ENCODE data around the gene MYLK3.
A peak's percentile ranks its signal among the peaks of the same experiment; 100 is the strongest.
"Not testable (repeated sequence)": the region's sequence is repeated elsewhere in the genome, so short reads cannot be mapped to it uniquely, and the experiment has no call there.

The MYLK3 gene

DNA sequence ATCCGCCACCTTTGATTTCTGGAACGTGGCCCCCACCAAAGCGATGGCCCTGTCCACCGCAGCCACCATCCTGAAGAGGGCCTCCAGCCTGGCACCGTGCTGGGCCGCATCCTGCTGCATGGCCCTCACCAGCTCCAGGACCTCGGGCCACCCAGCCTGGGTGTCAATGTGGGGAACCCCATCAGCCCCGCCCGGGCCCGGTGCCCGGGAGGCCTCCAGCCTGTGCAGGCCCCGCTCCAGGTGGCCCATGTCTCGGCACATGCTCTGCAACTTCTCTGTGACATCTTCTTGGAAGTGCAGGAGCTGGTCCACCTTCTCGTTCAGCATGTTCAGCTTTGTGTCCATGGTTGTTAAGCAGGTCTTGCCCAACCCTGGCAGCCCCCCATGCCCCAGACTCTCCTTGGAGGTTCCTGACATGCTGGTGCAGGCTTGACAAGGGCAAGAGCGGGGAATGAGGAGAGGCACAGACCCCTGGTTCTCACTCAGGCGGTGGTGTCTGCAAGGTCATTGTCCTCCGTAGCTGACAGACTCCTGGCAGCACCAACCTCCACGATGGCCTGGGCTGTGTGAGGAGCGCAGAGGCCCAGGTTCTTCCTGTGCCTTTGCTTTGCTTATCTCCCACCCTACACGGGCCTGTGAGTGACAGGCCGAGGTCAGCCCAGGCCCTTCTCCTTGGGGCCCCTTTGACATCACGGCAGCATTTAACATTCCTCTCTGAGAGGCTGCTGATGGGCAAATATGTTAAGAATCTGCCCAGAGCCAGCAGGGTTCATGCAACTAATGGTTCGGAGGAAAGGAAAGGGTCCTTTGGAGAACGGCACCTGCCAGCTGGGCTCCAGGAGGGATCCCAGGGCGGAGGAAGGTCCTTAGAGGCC is at the start of gene MYLK3:
Gene MYLK3 (minus strand): TSS at position 568 of the 875 bp plus-strand sequence. CDS start 151 bp downstream, at position 417.
- no peak for DNase-seq (ENCODE audit: low read depth in 2 of 2)

DNA sequence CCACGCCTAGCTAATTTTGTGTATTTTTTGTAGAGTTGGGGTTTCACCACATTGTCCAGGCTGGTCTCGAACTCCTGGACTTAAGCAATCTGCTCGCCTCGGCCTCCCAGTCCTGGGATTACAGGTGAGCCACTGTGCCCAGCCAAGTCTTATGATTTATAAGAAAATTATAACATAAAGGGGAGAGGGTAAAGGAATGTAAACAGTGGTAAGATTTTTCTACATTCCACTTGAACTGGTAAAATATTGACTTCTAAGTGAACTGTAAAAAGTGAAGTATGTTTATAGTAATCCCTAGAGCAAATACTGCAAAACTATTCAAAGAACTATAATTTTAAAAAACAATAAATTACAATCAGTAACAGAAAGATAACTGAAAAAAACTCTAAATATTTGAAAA is 49.4 kb upstream of the MYLK3 start:
- no peak for DNase-seq (ENCODE audit: low read depth in 2 of 2)

DNA sequence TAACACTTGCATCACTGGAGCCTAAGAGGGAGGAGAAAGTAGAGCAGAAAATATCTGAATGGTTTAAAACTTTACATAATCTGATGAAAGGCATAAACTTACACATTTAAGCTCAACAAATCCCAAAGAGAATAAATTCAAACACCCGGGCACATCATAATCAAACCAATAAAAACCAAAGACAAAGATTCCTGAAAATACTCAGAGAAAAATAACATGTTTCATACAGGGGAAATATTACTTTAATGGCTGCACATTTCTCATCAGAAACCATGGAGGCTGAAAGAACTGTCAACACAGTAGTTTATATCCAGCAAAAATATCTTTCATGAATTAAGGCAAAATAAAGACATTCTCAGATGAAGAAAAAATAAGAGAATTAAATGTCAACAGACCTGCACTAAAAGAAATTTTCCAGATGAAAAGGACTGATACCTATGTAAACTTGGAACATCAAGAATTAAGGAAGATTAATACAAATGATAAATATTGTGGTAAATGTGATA is 48.7 kb upstream of the MYLK3 start:
- no peak for DNase-seq (ENCODE audit: low read depth in 2 of 2)

DNA sequence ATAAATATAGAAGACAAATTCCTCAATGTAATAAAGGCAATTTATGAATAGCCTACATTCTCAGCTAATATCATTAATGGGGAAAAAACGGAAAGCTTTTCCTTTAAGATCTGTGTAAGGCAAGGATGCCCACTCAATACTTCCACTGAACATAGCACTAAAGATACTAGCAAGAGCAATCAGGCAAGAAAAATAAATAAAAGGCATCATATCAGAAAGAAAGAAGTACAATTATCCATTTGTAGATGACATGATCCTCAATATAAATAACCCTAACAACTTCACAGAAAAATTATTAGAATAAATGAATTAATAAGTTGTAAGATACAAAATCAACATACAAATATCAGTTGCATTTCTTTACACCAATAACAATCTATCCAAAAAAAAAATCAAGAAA is 45.7 kb upstream of the MYLK3 start:
- DNase-seq (ENCODE audit: low read depth in 2 of 2): no peak

DNA sequence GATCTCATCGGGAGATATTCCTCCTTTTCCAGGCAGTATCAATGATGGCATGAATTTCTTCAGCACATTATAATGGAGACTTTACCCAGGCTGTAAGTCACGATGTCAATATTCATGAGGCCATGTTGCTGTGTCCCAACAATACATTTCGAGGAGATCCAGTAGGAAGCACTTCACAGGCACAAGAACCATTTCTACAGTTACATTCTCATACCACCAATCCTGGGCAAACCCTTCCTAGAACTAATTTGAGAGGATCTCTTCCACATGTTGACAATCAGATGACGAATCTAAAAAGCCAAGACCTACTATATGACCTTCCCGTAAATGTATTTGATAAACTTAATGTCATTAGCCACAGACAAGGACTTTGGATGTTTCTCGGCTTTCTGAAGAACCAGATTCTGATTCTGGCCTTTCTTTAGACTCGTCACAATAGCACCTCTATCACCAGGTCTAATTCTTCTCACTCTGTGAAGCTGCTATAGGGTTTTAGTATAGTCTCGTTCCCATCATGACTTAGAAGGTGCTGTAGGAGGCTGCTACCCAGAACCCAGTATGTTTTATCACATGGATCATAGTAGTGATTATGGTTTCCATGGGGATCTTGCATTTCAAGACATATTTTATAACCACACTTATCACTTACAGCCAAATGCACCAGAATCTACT is 42.6 kb upstream of the MYLK3 start:
- no peak for DNase-seq (ENCODE audit: low read depth in 2 of 2)

DNA sequence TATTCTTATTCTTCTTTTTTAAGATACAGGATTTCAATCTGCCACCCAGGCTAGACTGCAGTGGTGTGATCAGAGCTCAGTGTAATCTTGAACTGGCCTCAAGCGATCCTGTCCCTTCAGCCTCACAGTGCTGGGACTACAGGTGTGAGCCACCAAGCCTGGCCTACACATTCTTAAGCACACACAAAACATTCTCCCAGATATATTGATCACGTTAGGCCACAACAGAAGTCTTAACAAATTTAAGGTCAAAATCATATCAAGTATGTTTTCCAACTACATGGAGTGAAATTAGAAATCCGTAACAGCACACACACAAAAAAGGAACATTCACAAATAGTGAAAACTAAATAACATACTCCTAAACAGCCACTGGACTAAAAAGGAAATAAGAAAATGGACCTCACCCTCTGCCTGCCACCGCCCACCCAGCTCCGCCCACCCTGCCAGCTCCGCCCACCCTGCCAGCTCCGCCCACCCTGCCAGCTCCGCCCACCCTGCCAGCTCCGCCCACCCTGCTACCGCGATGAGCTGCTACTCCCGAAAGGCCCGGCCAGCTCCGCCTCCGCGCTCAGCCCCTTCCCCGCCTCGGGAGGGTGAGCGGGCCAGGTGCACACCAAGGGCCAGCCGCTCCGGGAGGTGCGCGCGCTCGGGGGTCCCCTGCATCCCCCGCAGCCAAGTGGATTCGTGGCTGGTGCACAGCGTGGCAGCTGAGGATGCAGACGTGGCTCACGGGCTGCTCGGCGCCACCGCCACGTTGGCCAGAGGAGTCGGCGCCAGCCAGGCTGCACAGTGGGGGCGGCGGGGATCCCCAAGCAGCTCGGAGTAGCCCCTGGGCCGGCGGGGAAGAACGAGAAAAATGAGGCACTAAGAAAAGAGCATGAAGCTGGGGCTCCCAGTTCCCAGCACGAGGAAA is 41.6 kb upstream of the MYLK3 start:
- peak; percentile 61 to 68 for DNase-seq (ENCODE audit: low read depth in 2 of 2)

DNA sequence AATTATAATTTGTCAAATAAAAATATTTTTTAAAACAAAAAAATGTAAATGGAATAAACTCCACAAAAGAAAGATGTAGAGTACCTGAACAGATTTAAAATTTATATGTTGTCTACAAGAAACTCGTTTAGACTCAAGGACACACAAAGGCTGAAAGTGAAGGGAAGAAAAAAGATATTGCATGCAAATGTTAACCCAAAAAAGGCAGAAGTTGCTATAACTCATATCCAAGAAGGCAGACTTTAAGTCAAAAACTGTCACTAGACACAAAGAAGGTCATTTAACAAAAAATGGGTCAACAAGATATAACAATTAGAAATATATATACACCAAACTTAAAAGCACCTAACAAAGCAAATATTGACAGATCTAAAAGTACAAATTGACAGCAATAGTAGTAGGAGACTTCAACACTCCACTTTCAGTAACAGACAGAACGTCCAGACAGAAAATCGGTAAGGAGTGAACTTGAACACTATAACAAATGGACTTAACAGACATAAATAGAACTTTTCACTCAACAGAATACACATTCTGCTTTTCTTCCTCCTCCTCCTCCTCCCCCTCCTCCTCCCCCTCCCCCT is 40.8 kb upstream of the MYLK3 start:
- DNase-seq (ENCODE audit: low read depth in 2 of 2): no peak

DNA sequence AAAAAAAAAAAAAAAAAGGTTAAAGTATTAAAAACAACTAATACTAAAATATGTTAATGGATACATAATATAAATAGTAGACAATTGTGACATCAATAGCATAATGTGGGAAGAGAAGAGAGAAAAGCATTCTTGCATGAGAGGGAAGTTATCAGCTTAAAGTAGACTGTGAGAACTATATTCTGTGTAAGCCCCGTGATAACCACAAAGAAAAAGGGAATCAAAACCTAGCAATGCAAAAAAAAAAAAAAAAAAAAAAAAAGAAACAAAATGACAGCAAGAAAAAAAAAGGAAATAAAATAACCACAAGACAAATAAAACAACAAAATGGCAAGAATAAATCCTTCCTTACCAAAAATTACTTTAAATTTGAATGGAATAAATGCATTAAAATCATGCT is 39.8 kb upstream of the MYLK3 start:
- DNase-seq (ENCODE audit: low read depth in 2 of 2): no peak

DNA sequence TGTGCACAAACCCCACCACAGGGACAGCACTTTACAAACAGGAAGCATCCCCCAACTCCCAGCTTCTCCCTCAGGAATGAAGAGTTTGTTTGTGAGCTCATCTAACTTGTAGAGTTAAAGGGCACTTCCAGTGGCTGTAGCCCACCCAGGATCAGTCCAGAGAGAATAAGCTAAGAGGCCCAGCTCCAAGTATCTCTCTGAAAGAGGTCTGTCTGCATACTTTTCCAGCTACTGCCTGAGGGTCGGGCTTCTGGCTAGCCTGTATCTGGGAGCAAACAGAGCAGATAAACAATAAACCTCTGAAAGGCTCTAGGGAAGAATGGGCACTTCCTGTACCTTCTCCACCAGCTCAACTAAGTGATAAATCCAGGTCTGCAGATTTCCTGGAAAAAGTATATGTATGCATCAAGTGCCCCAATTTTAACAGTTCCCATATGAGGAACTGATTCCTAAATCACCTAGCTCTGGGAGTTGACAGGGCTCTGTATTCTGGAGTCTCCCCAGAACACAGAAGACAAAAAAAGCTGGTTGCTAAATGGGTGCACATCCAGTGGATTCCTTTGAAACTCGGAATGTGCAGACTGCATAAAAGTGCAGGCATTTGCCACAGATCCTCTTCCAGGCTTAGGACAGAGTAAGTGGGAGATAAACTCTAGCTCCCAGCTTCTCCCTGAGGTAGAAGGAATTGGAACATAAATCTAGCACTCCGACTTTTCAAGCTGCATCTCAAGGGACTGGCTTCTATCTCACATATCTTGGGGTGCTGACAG is 37.1 kb upstream of the MYLK3 start:
- DNase-seq (ENCODE audit: low read depth in 2 of 2): no peak

DNA sequence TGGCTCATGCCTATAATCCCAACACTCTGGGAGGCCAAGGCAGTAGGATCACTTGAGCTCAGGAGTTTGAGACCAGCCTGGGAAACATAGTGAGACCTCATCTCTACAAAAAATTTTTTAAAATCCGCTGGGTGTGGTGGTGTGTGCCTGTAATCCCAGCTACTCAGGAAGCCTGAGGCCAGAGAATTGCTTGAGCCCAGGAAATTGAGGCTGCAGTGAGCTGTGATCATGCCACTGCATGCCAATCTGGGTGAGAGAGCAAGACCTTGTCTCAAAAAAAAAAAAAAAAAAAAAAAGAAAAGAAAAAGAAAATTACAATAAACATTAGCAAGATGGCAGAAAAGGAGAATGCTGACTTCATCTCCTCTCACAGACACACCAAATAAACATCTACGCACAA is 36.4 kb upstream of the MYLK3 start:
- DNase-seq (ENCODE audit: low read depth in 2 of 2): not testable (repeated sequence)

DNA sequence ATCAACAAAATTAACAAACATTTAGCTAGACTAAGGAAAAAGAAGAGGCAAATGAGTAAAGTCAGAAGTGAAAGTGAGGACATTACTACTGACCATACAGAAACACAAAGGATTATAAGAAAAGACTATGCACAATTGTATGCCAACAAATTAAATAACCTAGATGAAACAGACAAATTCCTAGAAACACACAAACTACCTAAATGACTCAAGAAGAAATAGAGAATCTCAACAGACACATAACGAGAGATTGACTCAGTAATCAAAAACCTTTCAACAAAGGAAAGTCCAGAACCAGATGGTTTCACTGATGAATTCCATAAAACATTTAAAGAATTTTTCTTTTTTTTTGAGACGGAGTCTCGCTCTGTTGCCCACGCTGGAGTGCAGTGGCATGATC is 35.7 kb upstream of the MYLK3 start:
- DNase-seq (ENCODE audit: low read depth in 2 of 2): no peak

DNA sequence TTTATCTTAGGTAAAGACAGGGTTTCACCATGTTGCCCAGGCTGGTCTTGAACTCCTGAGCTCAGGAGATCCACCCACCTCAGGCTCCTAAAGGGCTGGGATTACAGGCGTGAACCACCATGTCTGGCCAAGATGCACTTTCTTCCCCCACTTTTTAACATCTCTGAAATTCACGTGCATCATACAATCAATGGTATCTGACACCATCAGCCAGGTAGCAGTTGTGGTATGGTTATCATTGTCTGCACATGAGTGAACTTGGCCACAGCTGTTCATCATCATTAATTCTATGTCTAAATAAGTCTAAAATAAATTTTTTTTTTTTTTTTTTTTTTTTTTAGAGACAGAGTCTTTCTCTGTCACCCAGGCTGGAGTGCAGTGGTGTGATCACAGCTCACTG is 34.2 kb upstream of the MYLK3 start:
- DNase-seq (ENCODE audit: low read depth in 2 of 2): no peak

DNA sequence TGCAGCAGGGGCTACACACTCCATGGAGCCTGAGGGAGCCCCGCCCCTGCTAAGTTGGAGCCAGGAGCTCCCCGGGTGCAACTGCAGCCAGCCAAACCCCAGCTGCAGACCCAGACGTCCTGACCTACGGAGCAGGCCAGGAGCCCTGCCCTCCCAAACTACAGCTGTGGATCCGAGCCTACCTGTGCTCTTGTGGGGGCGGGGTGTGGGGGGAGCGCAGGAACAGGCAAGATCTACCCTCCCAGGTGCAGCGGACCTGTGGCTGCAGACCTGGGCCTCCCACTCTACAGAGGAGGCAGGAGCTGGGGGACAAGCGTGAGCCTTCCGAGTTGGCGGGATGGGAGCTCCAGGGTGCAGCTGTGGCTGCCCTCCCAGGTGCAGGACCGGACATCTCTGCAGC is 29.7 kb upstream of the MYLK3 start:
- DNase-seq (ENCODE audit: low read depth in 2 of 2): no peak

DNA sequence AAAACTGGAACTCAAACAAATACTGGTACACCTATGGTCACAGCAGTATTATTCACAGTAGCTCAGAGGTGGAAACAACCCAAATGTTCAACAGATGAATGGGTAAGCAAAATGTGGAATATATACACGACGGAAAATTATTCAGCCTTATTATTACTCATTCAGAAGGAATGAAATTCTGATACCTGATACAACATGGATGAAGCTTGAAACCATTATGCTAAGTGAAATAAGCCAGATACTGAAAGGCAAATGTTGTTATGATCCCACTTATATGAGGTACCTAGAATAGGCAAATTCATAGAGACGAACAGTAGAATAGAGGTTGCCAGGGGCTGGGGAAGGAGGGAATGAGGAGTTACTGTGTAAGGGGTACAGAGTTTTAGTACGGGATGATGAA is 27.1 kb upstream of the MYLK3 start:
- no peak for DNase-seq (ENCODE audit: low read depth in 2 of 2)

DNA sequence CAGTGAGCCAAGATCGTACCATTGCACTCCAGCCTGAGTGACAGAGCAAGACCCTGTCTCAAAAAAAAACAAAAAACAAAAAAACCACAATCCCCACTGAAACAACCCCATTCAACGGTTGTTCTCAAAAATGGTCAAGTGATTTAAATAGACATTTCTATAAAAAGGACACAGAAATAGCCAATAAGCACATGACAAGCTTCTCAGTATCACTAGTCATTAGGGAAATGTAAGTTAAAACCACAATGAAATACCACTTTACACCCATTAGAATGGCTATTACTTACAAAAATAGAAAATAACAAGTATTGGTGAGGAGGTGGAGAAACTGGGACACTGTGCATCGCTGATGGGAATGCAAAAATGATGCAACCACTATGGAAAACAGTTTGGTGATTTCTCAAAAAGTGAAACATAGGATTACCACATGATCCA is 26.6 kb upstream of the MYLK3 start:
- DNase-seq (ENCODE audit: low read depth in 2 of 2): no peak

DNA sequence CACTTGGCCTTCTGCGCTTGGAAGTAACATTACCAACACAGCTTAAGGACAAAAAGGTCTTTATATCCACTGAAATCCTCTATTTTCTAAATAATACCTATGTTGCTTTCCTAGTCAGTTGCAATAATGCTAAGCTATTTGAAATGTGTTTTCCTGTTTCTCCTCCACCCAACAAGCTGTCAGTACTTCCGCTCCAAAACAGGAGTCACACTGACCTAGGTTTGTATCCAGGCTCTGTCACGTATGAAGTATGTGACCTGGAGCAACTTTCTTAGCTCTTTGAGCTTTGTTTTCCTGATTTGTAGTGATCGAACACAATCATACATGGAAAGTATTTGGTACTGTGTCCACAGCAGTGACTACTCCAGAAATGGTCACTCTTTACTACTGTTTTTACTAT is 24.3 kb upstream of the MYLK3 start:
- no peak for DNase-seq (ENCODE audit: low read depth in 2 of 2)

DNA sequence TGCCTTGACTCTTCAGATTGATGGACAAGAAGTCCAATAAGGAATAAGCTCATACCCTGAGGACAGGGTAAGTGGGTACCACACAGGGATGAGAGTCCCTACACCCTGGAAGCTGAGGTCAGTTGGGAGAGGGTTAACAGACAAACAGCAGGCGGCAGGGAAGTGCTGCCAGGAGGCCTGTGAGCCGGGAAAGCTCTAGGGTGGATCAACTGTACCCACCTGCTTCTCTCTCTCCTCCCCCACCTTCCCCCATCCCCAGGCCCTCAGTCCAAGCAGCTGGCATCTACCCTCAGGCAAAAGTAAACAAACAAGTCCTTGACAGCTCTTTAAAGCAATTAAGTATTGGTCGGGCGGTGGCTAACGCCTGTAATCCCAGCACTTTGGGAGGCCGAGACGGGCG is 20.7 kb upstream of the MYLK3 start:
- DNase-seq (ENCODE audit: low read depth in 2 of 2): no peak

DNA sequence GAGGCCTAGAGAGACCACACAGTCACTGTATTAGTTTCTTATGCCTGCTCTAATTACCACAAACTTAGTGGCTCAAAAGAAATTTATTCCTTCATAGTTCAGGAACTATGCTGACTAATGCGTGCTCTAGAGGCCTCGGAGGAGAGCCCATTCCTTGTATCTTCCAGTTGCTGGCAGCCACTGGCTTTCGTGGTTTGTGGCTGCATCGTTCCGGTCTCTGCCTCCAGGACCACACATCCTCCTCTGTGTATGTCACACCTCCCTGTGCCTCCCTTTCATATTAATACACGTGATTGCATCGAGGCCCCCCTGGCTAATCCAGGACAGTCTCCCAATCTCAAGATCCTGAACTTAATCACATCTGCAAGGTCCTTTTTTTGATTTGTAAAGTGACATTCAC is 16.9 kb upstream of the MYLK3 start:
- no peak for DNase-seq (ENCODE audit: low read depth in 2 of 2)

DNA sequence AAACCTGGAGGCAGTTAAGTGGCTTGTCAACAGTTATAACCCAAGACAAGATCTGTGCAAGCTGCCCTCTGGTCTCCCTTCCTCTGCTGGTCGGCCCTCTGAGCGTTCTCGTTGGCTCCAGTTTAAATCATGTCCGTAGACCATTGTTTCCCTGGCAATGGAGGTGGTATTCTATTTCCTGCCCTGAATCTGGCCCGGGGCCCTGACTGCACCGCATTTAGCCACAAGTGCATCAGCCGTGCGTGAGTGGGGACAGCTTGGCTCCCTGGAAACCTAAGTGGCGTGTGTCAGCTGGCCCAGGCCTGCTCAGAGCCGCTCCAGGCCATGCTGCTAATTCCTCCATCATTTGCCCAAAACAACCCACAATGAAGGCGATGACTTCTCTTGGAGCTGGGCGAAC is 15.0 kb upstream of the MYLK3 start:
- DNase-seq (ENCODE audit: low read depth in 2 of 2): no peak

DNA sequence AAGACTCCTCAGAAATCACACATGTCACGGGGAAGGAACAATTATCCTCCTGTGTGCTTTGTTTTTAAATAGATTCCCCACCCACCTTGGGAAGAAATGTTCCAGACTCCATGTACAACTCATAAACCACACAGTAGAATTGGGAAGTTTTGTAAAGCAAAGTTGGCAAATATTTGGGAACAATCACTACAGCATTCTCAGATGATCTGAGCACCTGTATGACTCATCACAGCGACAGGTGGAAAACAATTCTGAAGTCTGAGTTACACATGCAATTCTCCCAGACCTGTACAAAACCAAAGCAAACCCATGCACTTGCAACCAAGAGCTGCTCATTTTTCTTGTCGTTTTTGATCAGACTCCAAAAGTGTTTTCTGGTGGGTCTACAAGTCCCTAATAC is 14.4 kb upstream of the MYLK3 start:
- no peak for DNase-seq (ENCODE audit: low read depth in 2 of 2)

DNA sequence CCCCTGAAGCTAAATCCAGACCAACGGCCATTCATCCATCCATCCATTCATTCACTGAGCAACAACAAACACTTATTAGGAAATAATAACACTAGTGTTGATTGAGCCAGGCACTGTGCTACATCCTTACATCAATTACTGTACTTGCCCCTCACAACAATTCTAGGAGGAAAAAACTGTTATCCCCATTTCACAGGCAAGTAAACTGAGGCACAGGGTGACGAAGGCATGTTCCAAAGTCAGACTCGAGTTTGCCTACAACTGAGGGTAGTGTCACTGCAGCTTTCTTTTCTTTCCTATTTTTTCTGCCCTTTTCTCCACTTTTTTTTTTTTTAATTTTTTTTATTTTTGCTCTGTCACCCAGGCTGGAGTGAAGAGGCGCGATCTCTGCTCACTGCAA is 11.2 kb upstream of the MYLK3 start:
- no peak for DNase-seq (ENCODE audit: low read depth in 2 of 2)

All from stimulated activated CD8-positive, alpha-beta memory T cell treated with anti-CD3 and anti-CD28 coated beads, Interleukin-2, amount 100 ng/mL, for 48 hours (primary cell).